ENCODE measurements around the gene PCID2. TPM values are rescaled to one million over a fixed set of nuclear protein-coding genes. Genes with fewer than 3 reads are reported as not detected.
A peak's percentile ranks its signal among the peaks of the same experiment; 100 is the strongest.

Gene PCID2
- total and polyA plus RNA-seq, 2 of the 13 experiments (the other 11 are each of a cell fraction or from before 2014, with no cell fraction given) = 65.0 to 111 TPM

- TF ChIP-seq, protein P1, sequence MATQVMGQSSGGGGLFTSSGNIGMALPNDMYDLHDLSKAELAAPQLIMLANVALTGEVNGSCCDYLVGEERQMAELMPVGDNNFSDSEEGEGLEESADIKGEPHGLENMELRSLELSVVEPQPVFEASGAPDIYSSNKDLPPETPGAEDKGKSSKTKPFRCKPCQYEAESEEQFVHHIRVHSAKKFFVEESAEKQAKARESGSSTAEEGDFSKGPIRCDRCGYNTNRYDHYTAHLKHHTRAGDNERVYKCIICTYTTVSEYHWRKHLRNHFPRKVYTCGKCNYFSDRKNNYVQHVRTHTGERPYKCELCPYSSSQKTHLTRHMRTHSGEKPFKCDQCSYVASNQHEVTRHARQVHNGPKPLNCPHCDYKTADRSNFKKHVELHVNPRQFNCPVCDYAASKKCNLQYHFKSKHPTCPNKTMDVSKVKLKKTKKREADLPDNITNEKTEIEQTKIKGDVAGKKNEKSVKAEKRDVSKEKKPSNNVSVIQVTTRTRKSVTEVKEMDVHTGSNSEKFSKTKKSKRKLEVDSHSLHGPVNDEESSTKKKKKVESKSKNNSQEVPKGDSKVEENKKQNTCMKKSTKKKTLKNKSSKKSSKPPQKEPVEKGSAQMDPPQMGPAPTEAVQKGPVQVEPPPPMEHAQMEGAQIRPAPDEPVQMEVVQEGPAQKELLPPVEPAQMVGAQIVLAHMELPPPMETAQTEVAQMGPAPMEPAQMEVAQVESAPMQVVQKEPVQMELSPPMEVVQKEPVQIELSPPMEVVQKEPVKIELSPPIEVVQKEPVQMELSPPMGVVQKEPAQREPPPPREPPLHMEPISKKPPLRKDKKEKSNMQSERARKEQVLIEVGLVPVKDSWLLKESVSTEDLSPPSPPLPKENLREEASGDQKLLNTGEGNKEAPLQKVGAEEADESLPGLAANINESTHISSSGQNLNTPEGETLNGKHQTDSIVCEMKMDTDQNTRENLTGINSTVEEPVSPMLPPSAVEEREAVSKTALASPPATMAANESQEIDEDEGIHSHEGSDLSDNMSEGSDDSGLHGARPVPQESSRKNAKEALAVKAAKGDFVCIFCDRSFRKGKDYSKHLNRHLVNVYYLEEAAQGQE (IDR thresholded peaks at IDR 0.05; ENCODE audit: borderline replicate concordance in 1 of 2, low read depth in 1 of 2, low read length in 2 of 2) = no peak
- peak; percentile 52 for TF ChIP-seq ZNF503 (CRISPR knock-in tag; IDR thresholded peaks at IDR 0.05)
- no peak for TF ChIP-seq ZC3H4 (CRISPR knock-in tag; IDR thresholded peaks at IDR 0.05; ENCODE audit: borderline replicate concordance)
- no peak for TF ChIP-seq STAT6 (CRISPR knock-in tag; IDR thresholded peaks at IDR 0.05; ENCODE audit: borderline replicate concordance)
- TF ChIP-seq SRY (CRISPR knock-in tag; IDR thresholded peaks at IDR 0.05) = peak; percentile 33; the same call in 1 of the 2 replicates
- peak; percentile 68; the same call in 1 of the 2 replicates for TF ChIP-seq RERE (CRISPR knock-in tag; IDR thresholded peaks at IDR 0.05; ENCODE audit: low read depth)
- TF ChIP-seq ZNF430 (CRISPR knock-in tag; IDR thresholded peaks at IDR 0.05) = 0 out of 2 replicates have a peak, but pooled peaks have one; percentile 53
- TF ChIP-seq IKZF4 (CRISPR knock-in tag; IDR thresholded peaks at IDR 0.05; ENCODE audit: borderline replicate concordance, low read depth, not compliant biosample characterization) = no peak
- TF ChIP-seq ZFP1 (CRISPR knock-in tag; IDR thresholded peaks at IDR 0.05) = 0 out of 2 replicates have a peak, but pooled peaks have one; percentile 27
- peak; percentile 38 for TF ChIP-seq PHF5A (CRISPR knock-in tag; IDR thresholded peaks at IDR 0.05; ENCODE audit: low read depth, unreplicated experiment)
- TF ChIP-seq SP140L (CRISPR knock-in tag; IDR thresholded peaks at IDR 0.05; ENCODE audit: borderline replicate concordance) = 0 out of 2 replicates have a peak, but pooled peaks have one; percentile 44
- TF ChIP-seq PCBP1 (IDR thresholded peaks at IDR 0.05; ENCODE audit: borderline replicate concordance, low read depth, low read length) = no peak
- no peak for TF ChIP-seq TEAD2 (CRISPR knock-in tag; IDR thresholded peaks at IDR 0.05)
Measured at GRCh38 chr13:113149711-113150549, 58.5 kb downstream of the PCID2 start (continued).

All from HepG2 (cell line).